Measurements from ENCODE around the gene FGFR3.

Gene FGFR3

GRCh38 chr4:1756893-1757779 is 36.0 kb upstream of the FGFR3 start:
- DNase-seq, result no peak

DNA sequence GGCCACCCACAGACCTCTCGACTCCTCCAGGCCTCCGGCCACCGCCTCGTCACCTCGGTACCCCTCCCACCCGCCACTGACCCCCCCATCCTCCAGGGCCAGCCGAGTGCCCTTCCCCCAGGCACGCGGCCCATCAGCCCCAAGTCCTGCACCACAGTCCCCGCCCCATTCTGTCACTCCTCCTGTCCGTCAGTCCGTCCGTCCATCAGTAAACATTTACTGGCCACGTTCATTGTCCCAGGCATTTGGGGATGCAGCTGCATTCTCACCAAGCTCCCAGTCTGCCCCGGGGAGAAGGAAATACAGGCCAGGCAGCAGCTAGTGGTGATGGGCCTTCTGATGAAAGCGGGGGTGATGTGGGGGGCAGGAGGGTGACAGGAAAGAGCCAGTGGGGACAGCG is 35.3 kb upstream of the FGFR3 start:
- no peak for DNase-seq

GRCh38 chr4:1758306-1759121 is 34.6 kb upstream of the FGFR3 start:
- DNase-seq, result no peak

- DNase-seq, result no peak
Measured at GRCh38 chr4:1759170-1759817, 33.8 kb upstream of the FGFR3 start.

- DNase-seq, result no peak
Measured at GRCh38 chr4:1759818-1760223, 33.3 kb upstream of the FGFR3 start.

DNA sequence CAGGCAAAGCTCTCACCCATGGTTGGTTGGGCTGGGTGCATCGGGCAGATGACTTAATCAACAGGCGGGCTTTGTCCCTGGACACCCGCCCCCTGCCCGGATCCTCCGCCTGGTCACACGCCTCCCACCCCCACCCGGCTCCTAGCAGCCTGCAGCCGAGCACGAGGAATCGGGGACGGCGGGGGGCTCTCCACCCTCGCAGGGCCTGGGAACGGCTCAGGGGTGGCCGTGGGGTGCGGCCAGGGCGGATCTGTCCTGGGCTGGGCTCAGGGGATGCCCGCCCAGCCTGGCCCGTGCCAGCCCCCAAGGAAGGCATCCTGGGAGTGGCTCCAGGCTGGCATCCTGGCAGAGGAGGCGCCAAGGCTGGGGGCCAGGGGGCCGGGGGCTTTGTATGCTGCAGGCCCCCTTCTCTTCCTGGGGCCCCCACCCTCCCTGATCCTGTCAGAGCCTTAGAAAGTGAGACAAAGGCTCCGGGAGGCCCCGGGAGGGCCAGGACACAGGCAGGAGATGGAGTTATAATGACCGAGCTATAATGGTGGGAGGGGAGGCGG is 32.5 kb upstream of the FGFR3 start:
- no peak for DNase-seq

DNA sequence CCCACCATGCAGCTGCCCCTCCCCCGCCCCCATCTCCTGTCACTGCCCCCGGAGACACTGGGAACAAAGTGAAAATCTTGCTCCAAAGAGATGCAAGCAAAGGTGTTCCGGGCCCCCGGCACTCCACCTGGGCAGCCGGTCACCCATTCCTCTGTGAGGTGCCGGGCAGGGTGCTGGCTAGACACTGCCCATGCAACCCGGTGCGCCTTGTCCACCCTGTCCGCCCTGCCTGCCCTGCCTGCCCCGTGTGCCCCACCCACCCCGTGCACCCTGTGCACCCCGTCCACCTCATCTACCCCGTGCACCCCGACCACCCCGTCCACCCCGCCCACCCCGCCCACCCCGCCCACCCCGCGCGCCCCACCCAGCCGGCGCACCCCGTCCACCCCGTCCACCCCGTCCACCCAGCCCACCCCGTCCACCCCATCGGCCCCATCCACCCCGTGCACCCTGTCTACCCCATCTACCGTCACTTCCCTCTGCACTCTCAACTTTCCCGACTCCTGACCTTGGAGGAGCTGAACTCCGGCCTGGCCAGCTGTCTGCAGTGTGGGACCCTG is 31.9 kb upstream of the FGFR3 start:
- no peak for DNase-seq

DNA sequence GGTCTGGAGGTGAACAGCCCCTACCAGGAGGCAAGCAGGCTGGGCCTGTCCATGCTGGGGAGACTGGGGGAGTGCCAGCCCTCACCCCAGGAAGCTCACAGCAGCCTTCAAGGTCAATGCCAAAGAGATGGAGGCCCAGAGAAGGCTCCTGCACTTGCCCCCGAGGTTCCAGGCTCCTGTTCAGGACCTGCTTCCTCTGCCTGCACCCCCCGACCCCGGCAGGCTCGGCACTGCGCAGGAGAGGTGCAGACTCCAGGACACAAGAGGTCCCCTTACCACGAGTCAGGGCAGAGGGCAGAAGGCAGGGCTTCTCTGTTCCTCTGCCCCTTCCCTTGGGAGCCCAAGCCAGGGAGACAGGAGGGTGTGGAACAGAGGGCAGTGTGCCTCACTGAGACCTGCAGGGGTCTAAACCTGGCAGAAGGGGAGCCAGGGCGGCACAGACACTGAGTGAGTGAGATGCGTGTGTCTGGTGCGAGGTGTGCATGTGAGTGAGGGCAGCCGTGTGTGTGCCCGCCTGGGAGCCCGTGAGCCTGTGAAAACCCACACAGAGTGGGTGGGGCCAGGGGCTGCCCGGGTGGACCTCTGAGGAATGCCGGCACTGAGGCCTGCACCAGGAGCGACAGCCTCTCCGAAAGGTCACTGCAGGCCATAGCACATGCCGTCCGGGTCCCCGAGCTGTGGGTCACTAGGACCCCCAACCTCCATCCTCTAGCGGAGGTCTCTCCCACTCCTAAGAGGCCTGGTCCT is 30.7 kb upstream of the FGFR3 start:
- no peak for DNase-seq

DNA sequence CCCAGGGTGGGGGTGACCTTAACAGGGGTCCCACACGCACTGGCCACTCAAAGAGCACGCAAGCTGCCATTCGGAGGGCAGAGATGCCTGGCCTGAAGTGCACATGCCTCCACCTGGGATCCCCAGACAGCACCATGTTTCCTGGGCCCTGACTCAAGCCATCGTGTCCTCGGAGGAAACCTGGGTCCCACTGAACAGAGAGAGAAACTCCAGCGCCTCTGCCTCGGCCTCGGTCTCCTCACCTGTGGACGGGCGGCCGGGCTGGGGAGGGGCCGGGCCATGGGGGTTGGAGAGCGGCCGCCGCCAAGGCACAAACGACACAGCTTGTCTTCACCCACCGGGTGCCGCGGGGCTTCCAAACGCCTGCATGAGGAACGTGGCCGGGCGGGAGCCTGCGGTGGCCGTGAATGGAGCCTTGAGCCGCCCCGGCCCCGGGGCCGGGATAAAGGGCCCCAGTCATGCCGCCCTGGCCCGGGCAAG is 30.0 kb upstream of the FGFR3 start:
- no peak for DNase-seq

DNA sequence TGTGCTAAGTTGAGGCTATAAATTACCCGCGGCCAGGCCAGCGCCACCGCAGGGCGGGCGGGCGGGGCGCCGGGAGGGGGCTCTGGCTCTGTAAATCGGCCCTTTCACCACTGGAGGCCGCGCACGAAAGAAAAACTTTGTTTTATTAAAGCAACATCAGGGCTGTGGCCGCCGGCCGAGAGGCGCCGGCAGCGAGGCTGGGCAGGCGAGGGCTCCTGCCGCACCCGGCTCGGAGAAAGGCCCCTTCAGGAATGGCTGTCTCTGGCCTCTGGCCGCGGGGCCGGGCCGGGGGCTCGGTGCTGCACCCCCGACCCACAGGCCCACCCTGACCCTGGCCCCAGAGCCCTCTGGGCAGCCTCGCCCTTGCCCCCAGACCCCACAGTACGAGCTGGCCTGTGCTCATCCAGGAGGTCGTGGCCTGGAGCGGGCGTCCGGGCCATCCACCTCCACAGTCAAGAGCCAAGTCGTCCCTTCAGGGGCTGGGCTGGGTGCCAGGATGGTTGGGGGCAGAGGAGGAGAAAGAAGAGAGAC is 29.5 kb upstream of the FGFR3 start:
- DNase-seq, result no peak

- no peak for DNase-seq
Measured at GRCh38 chr4:1764670-1765069, 28.4 kb upstream of the FGFR3 start.

GRCh38 chr4:1765409-1766072 is 27.6 kb upstream of the FGFR3 start:
- DNase-seq, result no peak

- DNase-seq, result no peak
Measured at GRCh38 chr4:1766106-1767060, 26.7 kb upstream of the FGFR3 start.

DNA sequence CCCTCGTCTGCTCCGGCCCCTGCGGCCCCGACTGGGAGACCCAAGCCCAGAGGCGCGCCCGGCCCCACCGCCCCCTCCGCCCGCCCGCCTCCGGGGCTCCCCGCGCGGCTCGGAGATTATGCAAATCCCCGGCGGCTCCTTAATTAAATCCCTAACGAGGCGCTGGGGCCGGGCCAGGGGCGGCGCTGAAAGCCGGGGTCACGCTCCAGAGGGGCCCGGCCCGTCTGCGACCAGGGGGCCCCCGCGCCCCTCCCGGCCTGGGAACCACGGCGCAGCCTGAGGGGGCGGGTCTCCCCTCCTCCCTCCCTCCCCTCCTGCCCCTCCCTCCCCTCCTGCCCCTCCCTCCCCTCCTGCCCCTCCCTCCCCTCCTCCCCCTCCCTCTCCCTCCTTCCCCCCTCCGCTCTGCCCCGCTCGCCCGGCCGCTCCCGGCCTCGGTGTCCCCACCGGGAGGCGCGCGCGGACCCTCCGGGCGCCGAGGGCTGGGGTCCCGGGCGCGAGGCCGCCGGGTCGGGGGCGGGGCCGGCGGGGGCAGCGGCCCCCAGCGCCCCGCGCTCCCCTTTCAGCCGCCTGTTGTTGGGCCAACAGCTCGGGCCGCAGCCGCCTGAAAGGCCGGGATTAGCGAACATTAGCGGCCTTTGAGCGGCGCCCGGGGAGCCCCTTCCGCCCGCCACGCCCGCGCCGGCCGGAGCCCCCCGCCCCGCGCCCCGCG is 25.9 kb upstream of the FGFR3 start:
- DNase-seq, result no peak

GRCh38 chr4:1767770-1768366 is 25.2 kb upstream of the FGFR3 start:
- no peak for DNase-seq

GRCh38 chr4:1768367-1769034 is 24.6 kb upstream of the FGFR3 start:
- no peak for DNase-seq

- DNase-seq, result no peak
Measured at GRCh38 chr4:1769692-1770091, 23.4 kb upstream of the FGFR3 start.

GRCh38 chr4:1770245-1770644 is 22.8 kb upstream of the FGFR3 start:
- no peak for DNase-seq
